GM12872 (cell line): ENCODE results near the gene TRAIP.

Source experiments
- TF ChIP-seq, protein P1 (sequence below): IDR thresholded peaks from 3 replicates; pipeline ENCODE4 v1.5.1; 2011; ENCODE audit warnings: low read depth, mild to moderate bottlenecking, low read length, moderate library complexity; ENCODE audit not compliant: insufficient read depth

Gene TRAIP

DNA sequence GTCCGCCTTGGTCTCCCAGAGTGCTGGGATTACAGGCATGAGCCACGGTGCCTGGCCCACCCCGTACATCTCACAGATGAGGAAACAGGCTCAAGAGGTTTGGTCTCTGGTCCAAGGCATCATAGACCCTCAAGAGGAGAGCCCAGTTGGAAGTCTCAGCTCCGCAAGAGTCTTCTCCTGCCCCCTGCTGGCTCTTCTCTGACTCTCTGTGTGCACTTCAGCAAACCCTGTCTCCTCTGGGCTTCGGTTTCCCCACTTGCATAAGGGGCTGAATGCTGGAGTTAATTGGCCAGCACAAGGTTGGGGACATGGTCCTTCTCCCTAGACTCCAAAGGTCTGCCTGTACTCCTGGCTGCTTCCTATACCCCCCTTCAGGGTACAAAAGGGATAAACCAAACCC, 43.5 kb upstream of the TRAIP start:
- TF ChIP-seq, protein P1, sequence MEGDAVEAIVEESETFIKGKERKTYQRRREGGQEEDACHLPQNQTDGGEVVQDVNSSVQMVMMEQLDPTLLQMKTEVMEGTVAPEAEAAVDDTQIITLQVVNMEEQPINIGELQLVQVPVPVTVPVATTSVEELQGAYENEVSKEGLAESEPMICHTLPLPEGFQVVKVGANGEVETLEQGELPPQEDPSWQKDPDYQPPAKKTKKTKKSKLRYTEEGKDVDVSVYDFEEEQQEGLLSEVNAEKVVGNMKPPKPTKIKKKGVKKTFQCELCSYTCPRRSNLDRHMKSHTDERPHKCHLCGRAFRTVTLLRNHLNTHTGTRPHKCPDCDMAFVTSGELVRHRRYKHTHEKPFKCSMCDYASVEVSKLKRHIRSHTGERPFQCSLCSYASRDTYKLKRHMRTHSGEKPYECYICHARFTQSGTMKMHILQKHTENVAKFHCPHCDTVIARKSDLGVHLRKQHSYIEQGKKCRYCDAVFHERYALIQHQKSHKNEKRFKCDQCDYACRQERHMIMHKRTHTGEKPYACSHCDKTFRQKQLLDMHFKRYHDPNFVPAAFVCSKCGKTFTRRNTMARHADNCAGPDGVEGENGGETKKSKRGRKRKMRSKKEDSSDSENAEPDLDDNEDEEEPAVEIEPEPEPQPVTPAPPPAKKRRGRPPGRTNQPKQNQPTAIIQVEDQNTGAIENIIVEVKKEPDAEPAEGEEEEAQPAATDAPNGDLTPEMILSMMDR = peak; percentile 50; the same call in 2 of the 3 replicates

DNA sequence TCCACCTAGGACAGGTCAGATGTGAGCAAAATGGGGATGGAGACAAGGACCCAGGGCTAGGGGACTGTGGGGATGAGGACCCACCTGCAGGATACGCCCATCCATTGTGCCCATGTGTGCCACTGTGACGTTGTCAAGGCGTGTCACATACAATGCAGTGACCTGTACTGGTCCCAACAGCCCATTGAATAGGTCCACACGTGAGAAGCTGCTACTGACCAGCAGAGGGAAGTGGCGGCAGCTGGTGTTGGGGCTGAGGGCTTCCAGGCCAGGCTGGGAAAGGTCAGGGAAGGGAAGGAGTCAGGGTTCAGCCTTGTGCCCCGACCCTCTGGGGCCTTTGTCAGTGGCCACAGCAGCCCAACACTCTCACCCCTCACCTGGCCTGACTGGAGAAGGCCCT, 42.6 kb upstream of the TRAIP start:
- TF ChIP-seq, protein P1 = no peak

DNA sequence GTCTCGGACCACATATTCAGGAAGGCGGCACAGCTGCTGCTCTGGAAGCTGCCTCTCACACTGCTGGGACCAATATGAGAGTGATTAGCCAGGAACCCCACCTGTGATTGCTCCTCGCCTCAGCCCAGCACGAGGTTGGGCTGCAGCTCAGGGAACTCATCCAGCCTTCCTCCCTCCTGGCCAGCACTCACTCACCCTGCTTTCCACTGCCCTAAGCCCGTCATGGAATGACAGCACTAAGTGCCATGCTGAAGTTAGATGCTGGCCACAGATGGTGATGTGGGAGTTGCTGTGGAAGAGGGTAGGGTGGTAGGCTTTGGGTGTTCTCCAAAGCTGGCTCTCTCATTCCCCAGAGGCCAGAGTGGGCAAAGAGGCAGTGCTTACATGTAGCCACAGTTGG, 40.0 kb upstream of the TRAIP start:
- TF ChIP-seq, protein P1 = no peak

DNA sequence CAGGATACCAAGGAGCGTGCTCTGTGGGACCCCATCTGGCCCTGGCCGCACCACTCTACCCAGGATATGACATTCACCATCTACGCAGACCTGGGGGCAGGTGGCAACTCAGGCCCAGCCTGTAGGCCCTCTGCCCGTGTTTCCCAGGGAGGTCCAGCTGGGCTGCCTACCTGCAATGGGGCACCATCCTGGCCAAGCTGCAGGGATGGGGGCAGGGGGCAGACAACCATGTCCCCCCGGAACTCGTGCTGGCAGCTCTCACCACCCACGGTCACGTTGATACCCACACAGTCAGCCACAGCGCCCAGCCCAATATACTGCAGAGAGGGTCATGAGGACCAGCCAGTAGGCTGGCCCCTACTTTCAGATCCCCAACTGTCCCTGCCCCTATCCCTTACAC, 39.4 kb upstream of the TRAIP start:
- TF ChIP-seq, protein P1 = no peak

DNA sequence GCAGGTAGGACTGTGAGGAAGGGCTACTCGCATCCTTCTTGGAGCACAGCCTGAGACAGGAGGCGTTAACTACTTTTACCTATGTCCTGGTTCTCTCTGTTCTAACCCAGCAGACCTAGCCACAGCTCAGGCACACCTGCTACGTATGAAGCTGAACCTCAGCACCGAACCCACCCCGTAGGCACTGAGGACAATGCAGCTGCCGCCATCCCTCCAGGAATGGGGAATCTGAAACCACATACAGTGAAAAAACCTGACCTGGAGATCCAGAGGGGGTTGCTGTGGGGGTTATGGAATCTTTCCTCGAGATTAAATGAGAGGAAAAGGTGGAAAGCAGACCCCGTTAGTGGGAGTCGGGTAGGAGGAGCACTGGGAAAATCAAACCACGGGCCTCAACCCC, 32.9 kb upstream of the TRAIP start:
- TF ChIP-seq, protein P1 = no peak

DNA sequence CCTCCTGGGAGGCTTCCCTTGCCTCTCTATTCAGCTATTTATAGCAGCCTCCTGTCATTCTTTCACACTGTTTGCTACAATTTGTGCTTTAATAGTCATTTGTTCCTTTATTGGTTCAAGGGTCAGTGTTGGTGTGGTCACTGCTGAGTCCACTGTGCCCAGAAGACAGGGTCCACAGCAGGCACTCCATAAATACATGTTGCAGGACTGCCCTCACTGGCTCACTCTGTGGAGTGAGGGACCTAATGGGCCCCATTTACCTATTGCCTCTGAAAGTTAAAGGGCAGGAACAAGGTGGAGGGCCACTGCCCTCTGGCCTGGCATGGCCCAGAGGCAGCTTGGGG, 30.5 kb upstream of the TRAIP start:
- TF ChIP-seq, protein P1 = no peak

DNA sequence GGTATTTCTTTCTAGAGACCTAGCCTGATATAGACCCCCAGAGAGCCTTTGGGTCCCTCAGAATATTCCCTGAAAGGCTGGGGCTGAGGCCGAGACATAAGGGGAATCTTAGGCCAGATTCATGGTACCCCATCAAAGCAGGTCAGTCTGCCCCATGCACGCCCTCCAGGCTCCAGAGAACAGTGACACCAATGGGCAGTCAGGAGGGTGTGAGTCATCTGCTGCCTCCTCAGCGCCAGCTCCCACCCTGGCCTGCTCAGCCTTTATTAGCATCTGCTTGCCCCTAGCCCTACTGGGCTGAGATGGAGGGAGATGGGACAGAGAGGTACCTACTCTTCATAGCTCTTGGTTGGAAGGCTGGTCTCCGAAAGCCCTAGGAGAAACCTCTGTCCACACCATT, 27.6 kb upstream of the TRAIP start:
- TF ChIP-seq, protein P1 = no peak

DNA sequence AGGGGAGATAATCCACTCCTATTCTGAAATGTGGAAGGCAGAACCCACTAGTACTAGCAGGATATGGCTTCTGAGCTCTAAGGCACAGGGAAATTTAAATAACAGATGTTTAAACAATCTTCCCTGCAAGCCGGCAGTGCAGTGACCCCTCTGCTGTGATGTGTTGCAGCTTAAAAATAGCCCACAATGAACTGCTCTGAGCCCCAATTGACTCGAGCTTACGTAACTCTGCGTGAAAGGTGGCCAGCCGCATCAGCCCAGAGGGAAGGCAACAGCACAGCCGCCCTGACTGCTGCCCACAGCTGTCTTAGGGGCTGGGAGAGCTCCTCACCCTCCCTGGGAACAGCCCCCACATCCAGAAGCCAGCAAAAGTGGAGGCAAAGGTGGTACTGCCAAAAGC, 25.8 kb upstream of the TRAIP start:
- TF ChIP-seq, protein P1 = no peak
